Raji (cell line): ENCODE results near the gene SUFU.

Experiments
- POLR2A ChIP-seq: IDR thresholded peaks from 2 replicates; pipeline ENCODE4 v1.6.1; 2011; ENCODE audit warnings: low read depth, low read length, control low read depth; ENCODE audit not compliant: insufficient read depth

Gene SUFU

GRCh38 chr10:102473445-102474331 lies 30.1 kb upstream of the SUFU start:
- no peak for TF ChIP-seq POLR2A

- no peak for TF ChIP-seq POLR2A
Measured at GRCh38 chr10:102475451-102476040, 28.2 kb upstream of the SUFU start.

GRCh38 chr10:102476466-102477141 lies 27.2 kb upstream of the SUFU start:
- no peak for TF ChIP-seq POLR2A

- no peak for TF ChIP-seq POLR2A
Measured at GRCh38 chr10:102479651-102480050, 24.1 kb upstream of the SUFU start.

- TF ChIP-seq POLR2A = no peak
Measured at GRCh38 chr10:102480396-102480795, 23.4 kb upstream of the SUFU start.

GRCh38 chr10:102484021-102484420 lies 19.8 kb upstream of the SUFU start:
- TF ChIP-seq POLR2A = no peak

GRCh38 chr10:102485093-102485784 lies 18.5 kb upstream of the SUFU start:
- no peak for TF ChIP-seq POLR2A

- no peak for TF ChIP-seq POLR2A
Measured at GRCh38 chr10:102491136-102491535, 12.6 kb upstream of the SUFU start.

GRCh38 chr10:102492344-102492939 lies 11.3 kb upstream of the SUFU start:
- TF ChIP-seq POLR2A = no peak

- TF ChIP-seq POLR2A = no peak
Measured at GRCh38 chr10:102492983-102493382, 10.8 kb upstream of the SUFU start.

GRCh38 chr10:102493771-102494170 lies 10.0 kb upstream of the SUFU start:
- no peak for TF ChIP-seq POLR2A

GRCh38 chr10:102497545-102497944 lies 6.2 kb upstream of the SUFU start:
- TF ChIP-seq POLR2A = no peak

- no peak for TF ChIP-seq POLR2A
Measured at GRCh38 chr10:102499356-102499755, 4.4 kb upstream of the SUFU start.

GRCh38 chr10:102501201-102502028 lies 2.4 kb upstream of the SUFU start:
- no peak for TF ChIP-seq POLR2A
